HG03108 (cell line): Measurements from ENCODE around the gene IGSF9.

Experiments used
- ATAC-seq: cut with Tn5 transposase; IDR thresholded peaks from one replicate; pipeline ENCODE4 v1.9.1; 2021; ENCODE audit warnings: moderate library complexity; ENCODE audit not compliant: unreplicated experiment

IGSF9 gene

GRCh38 chr1:159974350-159974965, 29.0 kb upstream of the IGSF9 start:
- no peak for ATAC-seq

- no peak for ATAC-seq
Measured at GRCh38 chr1:159973350-159973940, 28.0 kb upstream of the IGSF9 start.

- ATAC-seq = no peak
Measured at GRCh38 chr1:159972443-159973205, 27.2 kb upstream of the IGSF9 start.

- no peak for ATAC-seq
Measured at GRCh38 chr1:159970932-159971342, 25.5 kb upstream of the IGSF9 start.

GRCh38 chr1:159968901-159969300, 23.5 kb upstream of the IGSF9 start:
- no peak for ATAC-seq

- ATAC-seq = no peak
Measured at GRCh38 chr1:159965263-159965662, 19.9 kb upstream of the IGSF9 start.

GRCh38 chr1:159964144-159964543, 18.7 kb upstream of the IGSF9 start:
- no peak for ATAC-seq

GRCh38 chr1:159962176-159962575, 16.8 kb upstream of the IGSF9 start:
- ATAC-seq = no peak

GRCh38 chr1:159961636-159962035, 16.2 kb upstream of the IGSF9 start:
- ATAC-seq = no peak

GRCh38 chr1:159960721-159961381, 15.4 kb upstream of the IGSF9 start:
- no peak for ATAC-seq

- no peak for ATAC-seq
Measured at GRCh38 chr1:159959451-159959850, 14.0 kb upstream of the IGSF9 start.

- ATAC-seq = no peak
Measured at GRCh38 chr1:159958719-159959380, 13.4 kb upstream of the IGSF9 start.

GRCh38 chr1:159957824-159958268, 12.4 kb upstream of the IGSF9 start:
- ATAC-seq = no peak

- no peak for ATAC-seq
Measured at GRCh38 chr1:159955456-159955855, 10.0 kb upstream of the IGSF9 start.

GRCh38 chr1:159953536-159954515, 8.4 kb upstream of the IGSF9 start, which contains the start of gene SLAMF9:
TSS of gene SLAMF9 (minus strand) at chr1:159954237. CDS start at chr1:159954137, 100 bp downstream.
- ATAC-seq = no peak

- ATAC-seq = no peak
Measured at GRCh38 chr1:159952932-159953331, 7.5 kb upstream of the IGSF9 start.

- ATAC-seq = no peak
Measured at GRCh38 chr1:159951551-159951950, 6.1 kb upstream of the IGSF9 start.

GRCh38 chr1:159951016-159951415, 5.6 kb upstream of the IGSF9 start:
- no peak for ATAC-seq

GRCh38 chr1:159949981-159950381, 4.6 kb upstream of the IGSF9 start:
- ATAC-seq = no peak

- ATAC-seq = no peak
Measured at GRCh38 chr1:159949123-159949522, 3.7 kb upstream of the IGSF9 start.
